H9 (cell line): ENCODE measurements around the gene SIL1. TPM values are rescaled to one million over a fixed set of nuclear protein-coding genes. Genes with fewer than 3 reads are reported as not detected.

Experiments
- DNase-seq: peaks from one replicate; pipeline ENCODE4 v3.0.0-alpha.2; 2017
- H2AFZ ChIP-seq: one replicate; pipeline ENCODE4 v1.6.1; 2013; ENCODE audit warnings: mild to moderate bottlenecking, low read length, control low read depth, moderate library complexity
- H2AK5ac ChIP-seq: 2 replicates; pipeline ENCODE4 v1.6.1; 2013; ENCODE audit warnings: low read length, control low read depth, mixed read lengths; ENCODE audit not compliant: insufficient read length
- H2BK120ac ChIP-seq: one replicate; pipeline ENCODE4 v1.6.1; 2013; ENCODE audit warnings: low read depth, mild to moderate bottlenecking, low read length, control low read depth, inconsistent platforms; ENCODE audit not compliant: poor library complexity, severe bottlenecking
- H2BK12ac ChIP-seq: 2 replicates; pipeline ENCODE4 v1.6.1; 2013; ENCODE audit warnings: low read length, control low read depth, mixed read lengths, low read depth; ENCODE audit not compliant: insufficient read length
- H2BK15ac ChIP-seq: 2 replicates; pipeline ENCODE4 v1.6.1; 2013; ENCODE audit warnings: low read depth, low read length, control low read depth
- H2BK20ac ChIP-seq: one replicate; pipeline ENCODE4 v1.6.1; 2013; ENCODE audit warnings: low read depth, mild to moderate bottlenecking, low read length, control low read depth, inconsistent platforms; ENCODE audit not compliant: poor library complexity, severe bottlenecking
- H2BK5ac ChIP-seq: 2 replicates; pipeline ENCODE4 v1.6.1; 2013; ENCODE audit warnings: low read length, control low read depth, mixed read lengths; ENCODE audit not compliant: insufficient read length
- H3K14ac ChIP-seq: 2 replicates; pipeline ENCODE4 v1.6.1; 2013; ENCODE audit warnings: low read length, control low read depth; ENCODE audit not compliant: insufficient read depth
- H3K18ac ChIP-seq: 2 replicates; pipeline ENCODE4 v1.6.1; 2013; ENCODE audit warnings: low read depth, mild to moderate bottlenecking, mixed read lengths, low read length, control low read depth; ENCODE audit not compliant: insufficient read length
- H3K23ac ChIP-seq: 2 replicates; pipeline ENCODE4 v1.6.1; 2013; ENCODE audit warnings: low read length, control low read depth, mixed read lengths, low read depth; ENCODE audit not compliant: insufficient read length
- H3K23me2 ChIP-seq: 2 replicates; pipeline ENCODE4 v1.6.1; 2013; ENCODE audit warnings: low read depth, mild to moderate bottlenecking, mixed read lengths, low read length, control low read depth; ENCODE audit not compliant: insufficient read length, poor library complexity, severe bottlenecking
- H3K27ac ChIP-seq: 2 replicates; pipeline ENCODE4 v1.5.1; 2013; ENCODE audit warnings: low read length, control low read depth, mixed read lengths, low read depth; ENCODE audit not compliant: insufficient read length
- H3K27me3 ChIP-seq: 2 replicates; pipeline ENCODE4 v1.6.1; 2013; ENCODE audit warnings: low read length, control low read depth, inconsistent platforms; ENCODE audit not compliant: insufficient read depth
- H3K4ac ChIP-seq: 2 replicates; pipeline ENCODE4 v1.6.1; 2013; ENCODE audit warnings: low read depth, mild to moderate bottlenecking, control low read depth, inconsistent platforms, low read length, moderate library complexity
- H3K4me1 ChIP-seq: 2 replicates; pipeline ENCODE4 v1.6.1; 2013; ENCODE audit warnings: low read length, control low read depth, inconsistent platforms; ENCODE audit not compliant: insufficient read depth
- H3K4me2 ChIP-seq: 2 replicates; pipeline ENCODE4 v1.6.1; 2013; ENCODE audit warnings: low read length, control low read depth, mixed read lengths; ENCODE audit not compliant: insufficient read length, insufficient read depth
- H3K56ac ChIP-seq: 2 replicates; pipeline ENCODE4 v1.6.1; 2013; ENCODE audit warnings: low read depth, mild to moderate bottlenecking, mixed read lengths, low read length, control low read depth; ENCODE audit not compliant: insufficient read length
- H3K79me1 ChIP-seq: 2 replicates; pipeline ENCODE4 v1.6.1; 2013; ENCODE audit warnings: low read depth, mild to moderate bottlenecking, moderate library complexity, low read length, control low read depth, inconsistent platforms; ENCODE audit not compliant: insufficient read depth, poor library complexity, severe bottlenecking
- H3K79me2 ChIP-seq: 2 replicates; pipeline ENCODE4 v1.6.1; 2013; ENCODE audit warnings: low read length, control low read depth, inconsistent platforms; ENCODE audit not compliant: insufficient read depth
- H3K9ac ChIP-seq: 2 replicates; pipeline ENCODE4 v1.6.1; 2013; ENCODE audit warnings: low read length, control low read depth, mixed read lengths; ENCODE audit not compliant: insufficient read length; ENCODE audit errors: extremely low read depth
- H3K9me3 ChIP-seq: one replicate; pipeline ENCODE4 v1.6.1; 2013; ENCODE audit warnings: low read depth, low read length, inconsistent platforms; ENCODE audit not compliant: control insufficient read depth
- H3T11ph ChIP-seq: one replicate; pipeline ENCODE4 v1.6.1; 2013; ENCODE audit warnings: mild to moderate bottlenecking, low read length, control low read depth, inconsistent platforms
- H4K20me1 ChIP-seq: one replicate; pipeline ENCODE4 v1.6.1; 2013; ENCODE audit not compliant: control insufficient read depth, insufficient read length, insufficient read depth
- H4K5ac ChIP-seq: 2 replicates; pipeline ENCODE4 v1.6.1; 2013; ENCODE audit warnings: low read depth, mild to moderate bottlenecking, mixed read lengths, low read length, control low read depth; ENCODE audit not compliant: insufficient read length
- H4K8ac ChIP-seq: replicated peaks from 2 replicates; pipeline ENCODE4 v1.6.1; 2013; ENCODE audit warnings: low read length, control low read depth, mixed read lengths, low read depth; ENCODE audit not compliant: insufficient read length
- H4K91ac ChIP-seq: 2 replicates; pipeline ENCODE4 v1.6.1; 2013; ENCODE audit warnings: low read depth, mild to moderate bottlenecking, moderate library complexity, mixed read lengths, low read length, control low read depth; ENCODE audit not compliant: insufficient read length
- H3K27ac Mint-ChIP-seq, 3 experiments: 2 replicates in 2 of 3; 3 replicates in 1 of 3; pipeline ENCODE4 v1.8.0; 2020 to 2021; ENCODE audit warnings: mixed read lengths in 3 of 3, mild to moderate bottlenecking in 1 of 3, moderate library complexity in 1 of 3
- H3K27me3 Mint-ChIP-seq: 2 replicates; pipeline ENCODE4 v1.8.0; 2021; ENCODE audit warnings: low read depth, mild to moderate bottlenecking, moderate library complexity, mixed read lengths
- H3K36me3 Mint-ChIP-seq, 3 experiments: 2 replicates in 2 of 3; 3 replicates in 1 of 3; pipeline ENCODE4 v1.8.0; 2020 to 2021; ENCODE audit warnings: low read depth in 3 of 3, mixed read lengths in 3 of 3; ENCODE audit not compliant: insufficient read depth in 1 of 3
- H3K4me1 Mint-ChIP-seq, 2 experiments: 2 replicates each; pipeline ENCODE4 v1.8.0; 2020; ENCODE audit warnings: mixed read lengths in 2 of 2
- H3K4me3 Mint-ChIP-seq, 2 experiments: 2 replicates in 1 of 2; 3 replicates in 1 of 2; pipeline ENCODE4 v1.8.0; 2020 to 2021; ENCODE audit warnings: mild to moderate bottlenecking in 2 of 2, mixed read lengths in 2 of 2, moderate library complexity in 1 of 2
- H3K9me3 Mint-ChIP-seq, 2 experiments: 2 replicates in 1 of 2; 3 replicates in 1 of 2; pipeline ENCODE4 v1.8.0; 2020; ENCODE audit warnings: mild to moderate bottlenecking in 2 of 2, mixed read lengths in 2 of 2, moderate library complexity in 1 of 2
- WGBS: extraction: QIAGEN DNeasy Blood & Tissue Kit; methylation state at CpG from one replicate; pipeline ENCODE4 v1.1.7; 2013; ENCODE audit warnings: missing lambda C conversion rate, low lambda C conversion rate, mixed read lengths; ENCODE audit not compliant: insufficient read length; ENCODE audit errors: extremely low coverage; 5-methylcytosine and 5-hydroxymethylcytosine counted together
- total RNA-seq: library from RNA; stranded (reverse); gene quantifications from 2 replicates; pipeline ENCODE4 v1.2.1, GENCODE V29; 2021
- TF ChIP-seq, protein P1 (sequence below): fragments of 200-600 bp; sonication (generic); conservative IDR thresholded peaks from 3 replicates; pipeline ENCODE4 v1.8.0; 2021; ENCODE audit warnings: antibody characterized with exemption, mild to moderate bottlenecking

Gene SIL1
- total RNA-seq, 1 experiment from 2014 or later, result 10.6 TPM

DNA sequence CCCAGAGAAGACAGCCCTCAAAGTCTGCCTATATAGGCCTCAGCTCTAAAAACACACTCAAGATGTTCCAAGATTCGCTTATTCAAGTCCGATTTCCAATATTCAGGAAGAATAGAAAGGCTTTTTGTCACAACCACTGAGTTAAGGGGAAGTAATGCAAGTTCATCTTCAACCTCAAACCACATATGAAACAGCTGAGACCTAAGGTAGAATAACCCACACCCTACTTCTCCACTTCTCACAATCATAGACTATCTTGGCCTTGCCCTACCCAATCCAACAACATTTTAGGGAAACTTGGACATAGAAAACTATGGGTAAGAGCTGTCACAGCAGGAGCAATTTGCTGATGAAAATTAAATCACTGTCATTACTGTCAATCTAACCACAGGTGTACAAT lies 171.0 kb downstream of the SIL1 start:
- H2AFZ ChIP-seq, result no peak overlapping the region
- TF ChIP-seq, protein P1, sequence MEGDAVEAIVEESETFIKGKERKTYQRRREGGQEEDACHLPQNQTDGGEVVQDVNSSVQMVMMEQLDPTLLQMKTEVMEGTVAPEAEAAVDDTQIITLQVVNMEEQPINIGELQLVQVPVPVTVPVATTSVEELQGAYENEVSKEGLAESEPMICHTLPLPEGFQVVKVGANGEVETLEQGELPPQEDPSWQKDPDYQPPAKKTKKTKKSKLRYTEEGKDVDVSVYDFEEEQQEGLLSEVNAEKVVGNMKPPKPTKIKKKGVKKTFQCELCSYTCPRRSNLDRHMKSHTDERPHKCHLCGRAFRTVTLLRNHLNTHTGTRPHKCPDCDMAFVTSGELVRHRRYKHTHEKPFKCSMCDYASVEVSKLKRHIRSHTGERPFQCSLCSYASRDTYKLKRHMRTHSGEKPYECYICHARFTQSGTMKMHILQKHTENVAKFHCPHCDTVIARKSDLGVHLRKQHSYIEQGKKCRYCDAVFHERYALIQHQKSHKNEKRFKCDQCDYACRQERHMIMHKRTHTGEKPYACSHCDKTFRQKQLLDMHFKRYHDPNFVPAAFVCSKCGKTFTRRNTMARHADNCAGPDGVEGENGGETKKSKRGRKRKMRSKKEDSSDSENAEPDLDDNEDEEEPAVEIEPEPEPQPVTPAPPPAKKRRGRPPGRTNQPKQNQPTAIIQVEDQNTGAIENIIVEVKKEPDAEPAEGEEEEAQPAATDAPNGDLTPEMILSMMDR, result no peak
- H3K9ac ChIP-seq, result no peak overlapping the region
- H2BK120ac ChIP-seq, result no peak overlapping the region
- H3K56ac ChIP-seq, result no peak overlapping the region
- peaks cover 2% of the 10 kb centered on the region for H3K23me2 ChIP-seq
- H3K27me3 ChIP-seq, result no peaks in the 10 kb centered on the region
- H3K79me1 ChIP-seq, result no peaks in the 10 kb centered on the region
- H4K8ac ChIP-seq, result no peak overlapping the region
- Mint-ChIP-seq H3K9me3 (no peaks in the 10 kb centered on the region), H3K4me3 (no peak overlapping the region), H3K27ac (no peak overlapping the region), H3K36me3 (no peaks in the 10 kb centered on the region), H3K4me1 (peaks cover under 1% of the 10 kb centered on the region in 2 experiments; a peak in 3 of 4 replicates), H3K27me3 (no peaks in the 10 kb centered on the region)
- no peak overlapping the region for H3K23ac ChIP-seq
- no peak overlapping the region for H3K4ac ChIP-seq
- no peak overlapping the region for H2BK5ac ChIP-seq
- H3K79me2 ChIP-seq, result no peaks in the 10 kb centered on the region
- H3K9me3 ChIP-seq, result no peaks in the 10 kb centered on the region
- no peak overlapping the region for H4K5ac ChIP-seq
- no peak overlapping the region for H3K18ac ChIP-seq
- H4K91ac ChIP-seq, result no peak overlapping the region
- no peak overlapping the region for H3K4me2 ChIP-seq
- no peak overlapping the region for H2AK5ac ChIP-seq
- WGBS, result no CpG with 5 or more reads among the region's 2 CpGs
- H4K20me1 ChIP-seq, result no peaks in the 10 kb centered on the region
- no peak overlapping the region for H3K14ac ChIP-seq
- H3K27ac ChIP-seq, result no peak overlapping the region
- H3T11ph ChIP-seq, result no peak overlapping the region
- no peak overlapping the region for H2BK15ac ChIP-seq
- no peak overlapping the region for H2BK20ac ChIP-seq
- no peak for DNase-seq
- H3K4me1 ChIP-seq, result no peaks in the 10 kb centered on the region; the same call in 1 of the 2 replicates
- no peak overlapping the region for H2BK12ac ChIP-seq
